ENCODE data around the gene SYS1. TPM values are rescaled to one million over a fixed set of nuclear protein-coding genes. Genes with fewer than 3 reads are reported as not detected.

SYS1 gene
- total and polyA plus RNA-seq, 2 donors (not counting 1 experiment from before 2014, with no cell fraction given): 25.3 to 57.7 TPM

DNA sequence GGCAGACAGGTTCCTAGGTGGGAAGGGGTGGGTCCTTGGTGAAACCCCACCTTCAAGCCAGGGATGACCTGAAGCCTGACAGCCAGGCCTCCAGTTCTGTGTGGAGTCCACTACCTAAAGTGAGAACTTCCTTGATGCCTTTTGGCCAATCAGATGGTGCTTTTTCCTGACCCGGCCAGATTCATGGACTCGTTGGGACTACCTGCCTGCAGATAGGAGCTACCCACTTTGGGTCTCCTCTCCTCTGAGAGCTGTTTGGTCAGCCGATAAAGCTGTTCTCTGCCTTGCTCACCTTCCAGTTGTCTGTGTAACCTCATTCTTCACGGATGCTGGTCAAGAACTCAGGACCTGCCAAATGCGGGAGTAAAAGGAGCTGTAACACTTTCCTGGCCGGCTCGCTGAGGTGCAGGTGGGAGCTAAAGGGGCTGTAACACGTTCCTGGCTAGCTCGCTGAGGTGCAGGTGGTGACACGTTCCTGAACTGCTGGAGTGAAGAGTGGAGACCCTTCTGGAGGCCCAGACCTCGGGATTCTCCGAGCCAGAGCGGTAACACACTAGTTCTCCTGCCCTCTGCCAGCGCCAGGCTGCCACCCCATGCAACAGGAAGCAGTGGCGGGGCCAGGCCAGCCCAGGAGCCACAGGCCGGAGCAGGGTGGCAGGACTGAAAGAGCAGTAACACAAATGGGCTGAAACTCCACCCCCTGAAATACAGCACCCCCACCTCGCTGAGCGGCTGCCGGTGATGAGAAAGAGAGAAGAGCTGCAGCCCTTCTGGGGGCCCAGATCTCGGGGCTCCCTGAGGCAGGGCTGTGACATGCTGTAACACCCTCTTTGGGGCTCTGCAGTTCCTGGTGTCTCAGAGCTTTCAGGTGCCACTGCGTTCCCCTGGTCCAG, 31.5 kb downstream of the SYS1 start:
- TF ChIP-seq EZH2 (IDR thresholded peaks at IDR 0.05; ENCODE audit: borderline replicate concordance, insufficient read depth, low read depth, low read length, poor library complexity, severe bottlenecking): no peak
- TF ChIP-seq, protein P1, sequence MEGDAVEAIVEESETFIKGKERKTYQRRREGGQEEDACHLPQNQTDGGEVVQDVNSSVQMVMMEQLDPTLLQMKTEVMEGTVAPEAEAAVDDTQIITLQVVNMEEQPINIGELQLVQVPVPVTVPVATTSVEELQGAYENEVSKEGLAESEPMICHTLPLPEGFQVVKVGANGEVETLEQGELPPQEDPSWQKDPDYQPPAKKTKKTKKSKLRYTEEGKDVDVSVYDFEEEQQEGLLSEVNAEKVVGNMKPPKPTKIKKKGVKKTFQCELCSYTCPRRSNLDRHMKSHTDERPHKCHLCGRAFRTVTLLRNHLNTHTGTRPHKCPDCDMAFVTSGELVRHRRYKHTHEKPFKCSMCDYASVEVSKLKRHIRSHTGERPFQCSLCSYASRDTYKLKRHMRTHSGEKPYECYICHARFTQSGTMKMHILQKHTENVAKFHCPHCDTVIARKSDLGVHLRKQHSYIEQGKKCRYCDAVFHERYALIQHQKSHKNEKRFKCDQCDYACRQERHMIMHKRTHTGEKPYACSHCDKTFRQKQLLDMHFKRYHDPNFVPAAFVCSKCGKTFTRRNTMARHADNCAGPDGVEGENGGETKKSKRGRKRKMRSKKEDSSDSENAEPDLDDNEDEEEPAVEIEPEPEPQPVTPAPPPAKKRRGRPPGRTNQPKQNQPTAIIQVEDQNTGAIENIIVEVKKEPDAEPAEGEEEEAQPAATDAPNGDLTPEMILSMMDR (IDR thresholded peaks at IDR 0.05): no peak
- DNase-seq: no peak
- no peak overlapping the region for H3K27ac ChIP-seq (ENCODE audit: low read length in 2 of 2)
- H4K20me1 ChIP-seq (ENCODE audit: control insufficient read depth, insufficient read depth, low read length, poor library complexity, severe bottlenecking): no peaks in the 10 kb centered on the region
- H3K9me3 ChIP-seq (ENCODE audit: control extremely low read depth in 1 of 3, control insufficient read depth in 2 of 3, insufficient read depth in 1 of 3, low read length in 2 of 3): no peaks in the 10 kb centered on the region
- no peaks in the 10 kb centered on the region for H3K27me3 Mint-ChIP-seq
- peaks cover 3% of the 10 kb centered on the region for H3K4me1 Mint-ChIP-seq
- no peak overlapping the region for H3K9ac ChIP-seq (ENCODE audit: low read length)
- peaks cover 0 to 6% of the 10 kb centered on the region in 2 experiments for H3K36me3 ChIP-seq (replicated peaks in 1 of 2; ENCODE audit: control extremely low read depth in 1 of 2, control insufficient read depth in 1 of 2, extremely low read depth in 1 of 2, insufficient read depth in 2 of 2, low read length in 1 of 2)
- no peak overlapping the region for H3K4me3 Mint-ChIP-seq
- intact Hi-C loops (cut with micrococcal nuclease): no loop called here
- no peak overlapping the region for H3K4me3 ChIP-seq (ENCODE audit: control extremely low read depth in 1 of 5, extremely low read depth in 1 of 5, insufficient read depth in 1 of 5, low read depth in 2 of 5, low read length in 4 of 5)
- no peak overlapping the region for H2AFZ ChIP-seq (ENCODE audit: insufficient read depth, low read depth, low read length, poor library complexity, severe bottlenecking)
- ChIA-PET POLR2A (no interaction called here), CTCF (interaction anchor here (0.8 to 2.9 kb wide), 3 partner anchors 19 to 43 kb away, joined by 3 to 15 read pairs (median 7); no protein-coding TSS in a partner anchor)
- WGBS (ENCODE audit: insufficient coverage): 96% methylated on average over 21 of the region's 21 CpGs
- no peak for ATAC-seq (ENCODE audit: low read depth)
- no peaks in the 10 kb centered on the region for H3K4me1 ChIP-seq (ENCODE audit: control insufficient read depth in 2 of 2, insufficient read depth in 2 of 2, low read length in 2 of 2)
- H3K79me2 ChIP-seq (ENCODE audit: control insufficient read depth, insufficient read depth, low read length): peaks cover 18% of the 10 kb centered on the region
- H3K4me2 ChIP-seq (replicated peaks; ENCODE audit: low read depth, low read length, poor library complexity, severe bottlenecking): no peak overlapping the region
- H3K27me3 ChIP-seq (replicated peaks in 1 of 4; ENCODE audit: control extremely low read depth in 1 of 4, control insufficient read depth in 3 of 4, insufficient read depth in 4 of 4, low read length in 3 of 4): no peaks in the 10 kb centered on the region
- H3K27ac Mint-ChIP-seq: no peak overlapping the region
- peaks cover 2% of the 10 kb centered on the region for H3K9me3 Mint-ChIP-seq (ENCODE audit: insufficient read depth)

DNA sequence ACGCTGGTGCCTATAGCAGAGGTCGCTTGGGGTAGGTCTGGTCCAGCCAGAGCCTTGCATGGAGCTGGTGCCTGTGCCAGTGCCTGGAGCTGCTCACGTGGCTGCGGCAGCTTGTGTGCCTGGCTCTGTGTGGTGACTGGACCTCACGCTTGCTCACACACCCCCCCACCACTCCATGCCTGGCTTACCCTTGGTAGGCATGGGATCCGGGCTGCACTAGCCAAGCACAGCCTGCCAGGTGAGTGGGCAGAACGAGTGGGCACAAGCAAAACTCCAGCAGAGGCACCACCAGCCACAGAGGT, 32.1 kb downstream of the SYS1 start:
- Mint-ChIP-seq H3K4me3 (no peak overlapping the region), H3K9me3 (ENCODE audit: insufficient read depth) (peaks cover 7% of the 10 kb centered on the region), H3K27ac (no peak overlapping the region), H3K27me3 (no peaks in the 10 kb centered on the region), H3K4me1 (peaks cover 3% of the 10 kb centered on the region)
- no peaks in the 10 kb centered on the region for H4K20me1 ChIP-seq (ENCODE audit: control insufficient read depth, insufficient read depth, low read length, poor library complexity, severe bottlenecking)
- DNase-seq (no peak), ATAC-seq (ENCODE audit: low read depth) (no peak)
- peaks cover 0 to 6% of the 10 kb centered on the region in 2 experiments for H3K36me3 ChIP-seq (replicated peaks in 1 of 2; ENCODE audit: control extremely low read depth in 1 of 2, control insufficient read depth in 1 of 2, extremely low read depth in 1 of 2, insufficient read depth in 2 of 2, low read length in 1 of 2)
- no peak overlapping the region for H3K27ac ChIP-seq (ENCODE audit: low read length in 2 of 2)
- H3K9me3 ChIP-seq (ENCODE audit: control extremely low read depth in 1 of 3, control insufficient read depth in 2 of 3, insufficient read depth in 1 of 3, low read length in 2 of 3): peaks cover 0 to 5% (median 0%) of the 10 kb centered on the region in 3 donors
- intact Hi-C loops (cut with micrococcal nuclease): no loop called here
- no peaks in the 10 kb centered on the region for H3K4me1 ChIP-seq (ENCODE audit: control insufficient read depth in 2 of 2, insufficient read depth in 2 of 2, low read length in 2 of 2)
- no peak overlapping the region for H3K9ac ChIP-seq (ENCODE audit: low read length)
- H3K79me2 ChIP-seq (ENCODE audit: control insufficient read depth, insufficient read depth, low read length): peaks cover 18% of the 10 kb centered on the region
- POLR2A ChIA-PET: no interaction called here
- H3K27me3 ChIP-seq (replicated peaks in 1 of 4; ENCODE audit: control extremely low read depth in 1 of 4, control insufficient read depth in 3 of 4, insufficient read depth in 4 of 4, low read length in 3 of 4): no peaks in the 10 kb centered on the region
- CTCF ChIA-PET: interaction anchor here (1.7 kb wide), 1 partner anchor 21 kb away, joined by 5 read pairs; no protein-coding TSS in a partner anchor
- WGBS (ENCODE audit: insufficient coverage): 95% methylated on average over 6 of the region's 7 CpGs
- H3K4me3 ChIP-seq (ENCODE audit: control extremely low read depth in 1 of 5, extremely low read depth in 1 of 5, insufficient read depth in 1 of 5, low read depth in 2 of 5, low read length in 4 of 5): no peak overlapping the region
- no peak overlapping the region for H3K4me2 ChIP-seq (replicated peaks; ENCODE audit: low read depth, low read length, poor library complexity, severe bottlenecking)
- no peak overlapping the region for H2AFZ ChIP-seq (ENCODE audit: insufficient read depth, low read depth, low read length, poor library complexity, severe bottlenecking)
- TF ChIP-seq, protein P1 (IDR thresholded peaks at IDR 0.05): no peak
- TF ChIP-seq EZH2 (IDR thresholded peaks at IDR 0.05; ENCODE audit: borderline replicate concordance, insufficient read depth, low read depth, low read length, poor library complexity, severe bottlenecking): no peak

Data from B cell (primary cell).